Karpas-422 (cell line): ENCODE data around the gene NBPF4. TPM values are rescaled to one million over a fixed set of nuclear protein-coding genes. Genes with fewer than 3 reads are reported as not detected.
A peak's percentile ranks its signal among the peaks of the same experiment; 100 is the strongest.
"Not testable (repeated sequence)": the region's sequence is repeated elsewhere in the genome, so short reads cannot be mapped to it uniquely, and the experiment has no call there.

Source experiments
- DNase-seq: peaks from one replicate; pipeline ENCODE4 v3.0.0-alpha.2; 2015
- H2AFZ ChIP-seq: fragments of 200-600 bp; sonication (generic); 2 replicates; pipeline ENCODE4 v1.6.1; 2014; ENCODE audit warnings: antibody characterized with exemption, low read length, mixed read lengths
- H3K27ac ChIP-seq: fragments of 200-600 bp; sonication (generic); 2 replicates; pipeline ENCODE4 v1.5.1; 2014; ENCODE audit warnings: mild to moderate bottlenecking, low read length, moderate library complexity
- H3K27me3 ChIP-seq: fragments of 200-600 bp; sonication (generic); 2 replicates; pipeline ENCODE4 v1.6.1; 2014; ENCODE audit warnings: low read length, mixed read lengths
- H3K36me3 ChIP-seq: fragments of 200-600 bp; sonication (generic); 2 replicates; pipeline ENCODE4 v1.6.1; 2014; ENCODE audit warnings: low read length, mixed read lengths; ENCODE audit not compliant: insufficient read depth
- H3K4me1 ChIP-seq: fragments of 200-600 bp; sonication (generic); 2 replicates; pipeline ENCODE4 v1.6.1; 2014; ENCODE audit warnings: mild to moderate bottlenecking, low read length, mixed read lengths
- H3K4me2 ChIP-seq: fragments of 200-600 bp; sonication (generic); 2 replicates; pipeline ENCODE4 v1.6.1; 2014; ENCODE audit warnings: low read length, low read depth, mild to moderate bottlenecking; ENCODE audit not compliant: poor library complexity, severe bottlenecking
- H3K4me3 ChIP-seq: fragments of 200-600 bp; sonication (generic); 2 replicates; pipeline ENCODE4 v1.5.1; 2014; ENCODE audit warnings: mild to moderate bottlenecking, antibody characterized with exemption, low read length, mixed read lengths
- H3K79me2 ChIP-seq: fragments of 200-600 bp; sonication (generic); 2 replicates; pipeline ENCODE4 v1.6.1; 2014; ENCODE audit warnings: mild to moderate bottlenecking, low read length, mixed read lengths
- H3K9ac ChIP-seq: fragments of 200-600 bp; sonication (generic); 2 replicates; pipeline ENCODE4 v1.6.0; 2014; ENCODE audit warnings: low read length
- H3K9me2 ChIP-seq: fragments of 200-600 bp; sonication (generic), shearing (Covaris generic); replicated peaks from 2 replicates; pipeline ENCODE4 v1.6.0; 2014; ENCODE audit warnings: mild to moderate bottlenecking, low read length, moderate library complexity; ENCODE audit not compliant: insufficient read depth
- H3K9me3 ChIP-seq: fragments of 300-700, 200-600 bp; sonication (generic); 2 replicates; pipeline ENCODE4 v1.6.1; 2014; ENCODE audit warnings: low read length, mixed read lengths
- H4K20me1 ChIP-seq: fragments of 200-600 bp; sonication (generic); 2 replicates; pipeline ENCODE4 v1.6.1; 2014; ENCODE audit warnings: mild to moderate bottlenecking, antibody characterized with exemption, low read length, low read depth; ENCODE audit not compliant: insufficient read depth
- total RNA-seq: library from RNA; depleted of rRNA; stranded (reverse); fragments of >200 nt; shearing (Covaris generic); gene quantifications from 2 replicates; pipeline ENCODE4 v1.2.3, GENCODE V29; 2014; ENCODE audit warnings: low replicate concordance

NBPF4 gene
- total RNA-seq, 1 experiment from 2014 or later, result not detected

- not testable (repeated sequence) for H3K36me3 ChIP-seq, H3K9ac ChIP-seq, H3K9me2 ChIP-seq, H3K4me2 ChIP-seq, H3K4me3 ChIP-seq, H3K4me1 ChIP-seq, DNase-seq, H4K20me1 ChIP-seq, H3K27me3 ChIP-seq, H3K79me2 ChIP-seq, H3K9me3 ChIP-seq, H2AFZ ChIP-seq, H3K27ac ChIP-seq
Measured at GRCh38 chr1:108216028-108216890, 27.6 kb downstream of the NBPF4 start.

- H3K79me2 ChIP-seq, H2AFZ ChIP-seq, H3K4me2 ChIP-seq, H3K27me3 ChIP-seq, H3K9me3 ChIP-seq, H3K36me3 ChIP-seq, H3K27ac ChIP-seq, H3K9ac ChIP-seq, H4K20me1 ChIP-seq, H3K4me3 ChIP-seq, H3K9me2 ChIP-seq, H3K4me1 ChIP-seq: not testable (repeated sequence)
- peak; percentile 75 for DNase-seq
Measured at GRCh38 chr1:108214641-108215465, 29.0 kb downstream of the NBPF4 start.

DNA sequence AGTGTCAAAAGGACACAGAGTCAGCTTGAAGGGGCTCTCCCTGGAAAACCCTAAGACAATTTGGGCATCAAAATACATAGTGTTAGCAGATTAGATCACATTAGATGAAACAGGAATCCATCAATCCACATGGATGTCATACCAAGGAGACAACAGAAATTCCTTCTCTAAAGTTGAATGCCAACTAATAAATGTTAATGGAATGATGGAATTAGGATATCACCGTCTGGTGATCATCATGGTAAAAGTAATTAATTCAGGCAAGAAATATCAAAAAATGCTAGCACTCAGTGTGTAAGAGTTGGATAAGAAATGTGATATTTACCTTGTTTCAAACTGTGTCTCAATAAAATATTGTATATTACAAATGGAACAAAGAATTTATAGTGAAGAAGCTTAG, 32.9 kb downstream of the NBPF4 start:
- Histone ChIP-seq H3K4me2 (no peak overlapping the region), H2AFZ (no peak overlapping the region), H3K36me3 (no peaks in the 10 kb centered on the region), H3K9me3 (no peaks in the 10 kb centered on the region), H3K27ac (no peak overlapping the region), H3K9ac (no peak overlapping the region), H3K4me3 (no peak overlapping the region), H4K20me1 (no peaks in the 10 kb centered on the region), H3K4me1 (no peaks in the 10 kb centered on the region), H3K27me3 (no peaks in the 10 kb centered on the region), H3K79me2 (no peaks in the 10 kb centered on the region), H3K9me2 (no peaks in the 10 kb centered on the region)
- DNase-seq, result no peak

DNA sequence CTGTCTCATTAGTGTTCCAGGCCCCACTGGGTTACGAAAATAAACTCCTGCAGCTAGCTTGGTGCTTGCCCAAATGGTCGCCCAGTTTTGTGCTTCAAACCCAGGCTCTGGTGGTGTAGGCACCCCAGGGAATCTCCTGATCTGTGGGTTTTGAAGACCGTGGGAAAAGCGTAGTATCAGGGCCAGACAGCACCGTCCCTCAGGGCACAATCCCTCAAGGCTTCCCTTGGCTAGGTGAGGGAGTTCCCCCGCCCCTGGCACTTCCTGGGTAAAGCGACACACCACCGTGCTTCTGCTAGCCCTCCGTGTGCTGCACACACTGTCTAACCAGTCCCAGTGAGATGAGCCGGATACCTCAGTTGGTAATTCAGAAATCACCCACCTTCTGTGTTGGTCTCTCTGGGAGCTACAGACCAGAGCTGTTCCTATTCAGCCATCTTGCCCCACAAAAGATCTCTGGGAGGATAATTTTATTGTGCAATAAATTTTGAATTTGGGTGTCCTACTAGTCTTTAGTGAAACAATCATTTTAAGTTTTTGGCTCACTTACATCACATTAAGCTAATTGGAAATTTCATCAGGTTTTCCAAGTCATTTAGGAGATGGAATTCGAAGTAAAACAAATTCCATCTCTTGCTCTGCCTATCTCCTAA, 34.3 kb downstream of the NBPF4 start:
- H3K4me1 ChIP-seq, result no peaks in the 10 kb centered on the region
- H3K27me3 ChIP-seq, result no peaks in the 10 kb centered on the region
- no peaks in the 10 kb centered on the region for H3K9me3 ChIP-seq
- H3K36me3 ChIP-seq, result no peaks in the 10 kb centered on the region
- no peaks in the 10 kb centered on the region for H3K9me2 ChIP-seq
- H3K9ac ChIP-seq, result no peak overlapping the region
- H3K27ac ChIP-seq, result no peak overlapping the region
- no peaks in the 10 kb centered on the region for H3K79me2 ChIP-seq
- H3K4me3 ChIP-seq, result no peak overlapping the region
- DNase-seq, result no peak
- H4K20me1 ChIP-seq, result no peaks in the 10 kb centered on the region
- H3K4me2 ChIP-seq, result no peak overlapping the region
- peak overlapping the region; percentile 32; the same call in 1 of the 2 replicates for H2AFZ ChIP-seq

DNA sequence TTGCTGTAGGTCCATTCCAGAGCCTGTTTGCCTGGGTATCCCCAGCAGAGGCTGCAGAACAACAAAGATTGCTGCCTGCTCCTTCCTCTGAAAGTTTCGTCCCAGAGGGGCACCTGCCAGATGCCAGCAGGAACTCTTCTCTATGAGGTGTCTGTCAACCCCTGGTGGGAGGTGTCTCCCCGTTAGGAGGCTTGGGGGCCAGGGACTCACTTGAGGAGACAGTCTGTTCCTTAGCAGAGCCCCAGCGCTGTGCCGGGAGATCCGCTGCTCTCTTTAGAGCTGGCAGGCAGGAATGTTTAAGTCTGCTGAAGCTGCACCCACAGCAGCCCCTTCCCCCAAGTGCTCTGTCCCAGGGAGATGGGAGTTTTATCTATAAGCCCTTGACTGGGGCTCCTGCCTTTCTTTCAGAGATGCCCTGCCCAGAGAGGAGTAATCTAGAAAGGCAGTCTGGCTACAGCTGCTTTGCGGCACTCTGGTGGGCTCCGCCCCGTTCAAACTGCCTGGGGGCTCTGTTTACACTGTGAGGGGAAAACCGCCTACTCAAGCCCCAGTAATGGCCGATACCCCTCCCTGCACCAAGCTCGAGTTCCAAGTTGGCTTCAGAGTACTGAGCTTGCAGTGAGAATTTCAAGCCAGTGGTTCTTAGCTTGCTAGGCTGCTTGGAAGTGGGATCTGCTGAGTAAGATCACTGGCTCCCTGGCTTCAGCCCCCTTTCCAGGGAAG, 35.0 kb downstream of the NBPF4 start:
- no peak overlapping the region for H3K27ac ChIP-seq
- no peaks in the 10 kb centered on the region for H3K36me3 ChIP-seq
- no peaks in the 10 kb centered on the region for H3K4me1 ChIP-seq
- no peaks in the 10 kb centered on the region for H3K9me2 ChIP-seq
- peak overlapping the region; percentile 32; the same call in 1 of the 2 replicates for H2AFZ ChIP-seq
- H3K9ac ChIP-seq, result no peak overlapping the region
- no peaks in the 10 kb centered on the region for H4K20me1 ChIP-seq
- no peaks in the 10 kb centered on the region for H3K9me3 ChIP-seq
- no peak overlapping the region for H3K4me2 ChIP-seq
- no peak for DNase-seq
- H3K4me3 ChIP-seq, result no peak overlapping the region
- H3K79me2 ChIP-seq, result no peaks in the 10 kb centered on the region
- no peaks in the 10 kb centered on the region for H3K27me3 ChIP-seq

- not testable (repeated sequence) for H2AFZ ChIP-seq, H3K4me2 ChIP-seq, H3K9me2 ChIP-seq, H3K27ac ChIP-seq, H3K9ac ChIP-seq, H3K36me3 ChIP-seq, H4K20me1 ChIP-seq, DNase-seq, H3K9me3 ChIP-seq, H3K27me3 ChIP-seq, H3K4me3 ChIP-seq
- Histone ChIP-seq H3K79me2 (peaks cover 14% of the 10 kb centered on the region), H3K4me1 (peaks cover 17% of the 10 kb centered on the region)
Measured at GRCh38 chr1:108203582-108203981, 40.3 kb downstream of the NBPF4 start.

- Histone ChIP-seq H3K4me2 (peak overlapping the region; percentile 85), H3K9ac (no peak overlapping the region), H3K36me3 (0 out of 2 replicates have a peak, but pooled peaks cover 4% of the 10 kb centered on the region), H3K27me3 (no peaks in the 10 kb centered on the region), H2AFZ (no peak overlapping the region), H3K9me2 (no peaks in the 10 kb centered on the region), H3K79me2 (peaks cover 33% of the 10 kb centered on the region), H4K20me1 (no peaks in the 10 kb centered on the region), H3K27ac (no peak overlapping the region), H3K4me3 (no peak overlapping the region), H3K9me3 (no peaks in the 10 kb centered on the region), H3K4me1 (peaks cover 34% of the 10 kb centered on the region)
- DNase-seq, result no peak
Measured at GRCh38 chr1:108201687-108202086, 42.2 kb downstream of the NBPF4 start.
